PC-3 (cell line): ENCODE measurements around the gene CSMD2. TPM values are rescaled to one million over a fixed set of nuclear protein-coding genes. Genes with fewer than 3 reads are reported as not detected.
"Not testable (repeated sequence)": the region's sequence is repeated elsewhere in the genome, so short reads cannot be mapped to it uniquely, and the experiment has no call there.

Source experiments
- ATAC-seq: fragments of 200-7000 bp; cut with Tn5 transposase; 2 replicates; pipeline ENCODE4 v1.9.1; 2020; ENCODE audit warnings: mild to moderate bottlenecking, moderate library complexity
- BruUV-seq: library from RNA; stranded (reverse); fragments of 400-500 nt; replicated peaks from 2 replicates; lab custom pipeline; 2021; lab: Mats Ljungman, UMichigan
- CTCF ChIA-PET: fragments of 300-600 bp; sonication (Branson Sonifier 250); formaldehyde crosslinking; loops from one replicate; lab custom pipeline; 2022; ENCODE audit warnings: antibody characterized with exemption; lab: Charles Lee
- POLR2A ChIA-PET: fragments of 300-600 bp; sonication (Branson Sonifier 250); formaldehyde crosslinking; loops from one replicate; lab custom pipeline; 2022; ENCODE audit warnings: antibody characterized with exemption; ENCODE audit not compliant: unreplicated experiment; lab: Charles Lee
- DNase-seq: peaks from one replicate; pipeline ENCODE4 v3.0.0-alpha.2; 2015
- H2AFZ ChIP-seq: fragments of 300-600 bp; sonication (generic); 2 replicates; pipeline ENCODE4 v1.6.0; 2016; ENCODE audit warnings: antibody characterized with exemption, low read length
- H3F3A ChIP-seq: fragments of 300-600 bp; sonication (generic); one replicate; pipeline ENCODE4 v1.6.0; 2017; ENCODE audit warnings: antibody characterized with exemption, low read length, control low read depth, mild to moderate bottlenecking; ENCODE audit not compliant: unreplicated experiment
- H3K27ac ChIP-seq: fragments of 300-600 bp; sonication (generic); 2 replicates; pipeline ENCODE4 v1.5.1; 2016; ENCODE audit warnings: mild to moderate bottlenecking, low read length
- H3K27me3 ChIP-seq: fragments of 300-600 bp; sonication (generic); 2 replicates; pipeline ENCODE4 v1.6.1; 2016; ENCODE audit warnings: low read length, mixed read lengths
- H3K36me3 ChIP-seq: fragments of 300-600 bp; sonication (generic); 2 replicates; pipeline ENCODE4 v1.6.1; 2016; ENCODE audit warnings: low read depth, mixed run types, low read length, mixed read lengths
- H3K4me1 ChIP-seq: fragments of 300-600 bp; sonication (generic); 2 replicates; pipeline ENCODE4 v1.5.1; 2016; ENCODE audit warnings: low read length; ENCODE audit not compliant: insufficient read depth
- H3K4me2 ChIP-seq: fragments of 300-600 bp; sonication (generic); 2 replicates; pipeline ENCODE4 v1.6.0; 2016; ENCODE audit warnings: low read length
- H3K4me3 ChIP-seq: fragments of 300-600 bp; sonication (generic); 2 replicates; pipeline ENCODE4 v1.5.1; 2016; ENCODE audit warnings: mild to moderate bottlenecking, low read length, mixed read lengths
- H3K79me2 ChIP-seq: fragments of 300-600 bp; sonication (generic); 2 replicates; pipeline ENCODE4 v1.6.1; 2017; ENCODE audit warnings: low read length, mixed read lengths
- H3K9ac ChIP-seq: fragments of 300-600 bp; sonication (generic); 2 replicates; pipeline ENCODE4 v1.6.0; 2016; ENCODE audit warnings: mild to moderate bottlenecking, low read length
- H3K9me2 ChIP-seq: fragments of 300-600 bp; sonication (generic); replicated peaks from 2 replicates; pipeline ENCODE4 v1.6.1; 2016; ENCODE audit warnings: mixed run types, low read length, mixed read lengths
- H3K9me3 ChIP-seq: fragments of 300-600 bp; sonication (generic); 2 replicates; pipeline ENCODE4 v1.6.1; 2016; ENCODE audit warnings: low read length, mixed read lengths
- H4K20me1 ChIP-seq: fragments of 300-600 bp; sonication (generic); 2 replicates; pipeline ENCODE4 v1.6.1; 2016; ENCODE audit warnings: low read length, mixed read lengths
- CTCF ChIP-seq: fragments of 300-600 bp; sonication (generic); conservative IDR thresholded peaks from 2 replicates; pipeline ENCODE4 v1.5.1; 2017; ENCODE audit warnings: antibody characterized with exemption, low read depth, mild to moderate bottlenecking, low read length
- EZH2 ChIP-seq: fragments of 300-600 bp; sonication (generic); IDR thresholded peaks from one replicate; pipeline ENCODE4 v1.6.1; 2017; ENCODE audit warnings: antibody characterized with exemption, mild to moderate bottlenecking, low read length; ENCODE audit not compliant: unreplicated experiment
- EZH2phosphoT487 ChIP-seq: fragments of 300-600 bp; sonication (generic); IDR thresholded peaks from 2 replicates; pipeline ENCODE4 v1.6.1; 2018; ENCODE audit warnings: mild to moderate bottlenecking, antibody characterized with exemption, low read length, borderline replicate concordance
- intact Hi-C: fragments of 100-400 bp; cut with micrococcal nuclease; formaldehyde crosslinking; loops from 2 replicates; pipeline ENCODE4 v1.9.0; 2023
- total RNA-seq: library from RNA; depleted of rRNA; stranded (reverse); fragments of >200 nt; gene quantifications from 2 replicates; pipeline ENCODE4 v1.2.3, GENCODE V29; 2014

Gene CSMD2
- total RNA-seq, 1 experiment from 2014 or later = not detected

DNA sequence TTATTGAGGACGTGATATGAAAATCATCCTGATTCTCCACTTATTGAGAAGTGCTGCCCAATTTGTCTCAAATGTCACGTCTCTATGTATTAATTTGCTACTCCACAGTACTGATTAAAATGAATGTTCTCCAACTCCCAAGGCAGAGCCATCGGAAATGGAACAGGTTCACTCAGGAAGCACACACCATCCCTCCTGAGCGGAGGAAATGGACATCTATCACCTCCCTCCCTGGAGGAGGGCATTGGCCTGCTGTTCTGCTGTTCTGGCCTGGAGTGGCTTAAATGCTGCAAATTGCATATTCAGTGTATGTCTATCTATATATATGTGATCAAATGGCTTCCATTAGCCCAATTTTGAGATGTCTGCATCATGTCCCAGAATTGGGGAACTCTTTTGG, 140.5 kb downstream of the CSMD2 start:
- Histone ChIP-seq H3K4me1 (no peaks in the 10 kb centered on the region), H3K9me2 (no peaks in the 10 kb centered on the region), H3K36me3 (no peaks in the 10 kb centered on the region), H3K9me3 (no peaks in the 10 kb centered on the region), H3K27ac (no peak overlapping the region), H4K20me1 (no peaks in the 10 kb centered on the region), H3K4me2 (no peak overlapping the region), H3K79me2 (no peaks in the 10 kb centered on the region), H3K27me3 (0 out of 2 replicates have a peak, but pooled peaks cover 7% of the 10 kb centered on the region), H2AFZ (no peak overlapping the region), H3K4me3 (no peak overlapping the region), H3K9ac (no peak overlapping the region), H3F3A (no peaks in the 10 kb centered on the region)
- ATAC-seq (no peak), DNase-seq (no peak)
- intact Hi-C loops = no loop called here
- CTCF ChIA-PET = no interaction called here
- BruUV-seq = no TSS peak
- no peak for TF ChIP-seq CTCF
- no peak for TF ChIP-seq EZH2phosphoT487
- TF ChIP-seq EZH2 = no peak
- POLR2A ChIA-PET = no interaction called here

- no peaks in the 10 kb centered on the region for H3K4me1 ChIP-seq
- POLR2A ChIA-PET = no interaction called here
- intact Hi-C loops = no loop called here
- no peaks in the 10 kb centered on the region for H3K9me2 ChIP-seq
- H3K4me3 ChIP-seq = no peak overlapping the region
- DNase-seq (no peak), ATAC-seq (no peak)
- no peaks in the 10 kb centered on the region for H3K27me3 ChIP-seq
- no peaks in the 10 kb centered on the region for H3K36me3 ChIP-seq
- no peak overlapping the region for H3K4me2 ChIP-seq
- no peak overlapping the region for H3K9ac ChIP-seq
- BruUV-seq = no TSS peak
- H3K79me2 ChIP-seq = no peaks in the 10 kb centered on the region
- no peaks in the 10 kb centered on the region for H3F3A ChIP-seq
- H2AFZ ChIP-seq = no peak overlapping the region
- CTCF ChIA-PET = no interaction called here
- no peaks in the 10 kb centered on the region for H3K9me3 ChIP-seq
- H3K27ac ChIP-seq = no peak overlapping the region
- no peak for TF ChIP-seq CTCF
- no peak for TF ChIP-seq EZH2phosphoT487
- TF ChIP-seq EZH2 = no peak
- H4K20me1 ChIP-seq = no peaks in the 10 kb centered on the region
These were observed 145.1 kb downstream of the CSMD2 start for GRCh38 chr1:34019741-34020552.

- Histone ChIP-seq H3F3A (no peaks in the 10 kb centered on the region), H3K27ac (no peak overlapping the region), H2AFZ (no peak overlapping the region), H4K20me1 (no peaks in the 10 kb centered on the region), H3K79me2 (no peaks in the 10 kb centered on the region), H3K9me2 (no peaks in the 10 kb centered on the region), H3K4me3 (no peak overlapping the region), H3K9me3 (no peaks in the 10 kb centered on the region), H3K36me3 (no peaks in the 10 kb centered on the region), H3K9ac (no peak overlapping the region), H3K4me1 (no peaks in the 10 kb centered on the region), H3K4me2 (no peak overlapping the region), H3K27me3 (no peaks in the 10 kb centered on the region)
- no TSS peak for BruUV-seq
- DNase-seq = no peak
- no peak for ATAC-seq
- ChIA-PET CTCF (no interaction called here), POLR2A (no interaction called here)
- TF ChIP-seq EZH2 (no peak), CTCF (no peak), EZH2phosphoT487 (no peak)
- intact Hi-C loops = no loop called here
These were observed 146.7 kb downstream of the CSMD2 start for GRCh38 chr1:34018285-34018684.

DNA sequence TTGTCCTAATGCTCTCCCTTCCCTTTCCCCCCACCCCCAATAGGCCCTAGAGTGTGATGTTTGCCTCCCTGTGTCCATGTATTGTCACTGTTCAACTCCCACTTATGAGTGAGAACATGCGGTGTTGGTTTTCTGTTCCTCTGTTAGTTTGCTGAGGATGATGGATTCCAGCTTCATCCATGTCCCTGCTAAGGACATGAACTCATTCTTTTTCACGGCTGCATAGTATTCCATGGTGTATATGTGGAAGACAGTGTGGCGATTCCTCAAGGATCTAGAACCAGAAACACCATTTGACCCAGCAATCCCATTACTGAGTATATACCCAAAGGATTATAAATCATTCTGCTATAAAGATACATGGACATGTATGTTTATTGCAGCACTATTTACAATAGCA, 148.7 kb downstream of the CSMD2 start:
- H3K79me2 ChIP-seq, DNase-seq, H3K4me1 ChIP-seq, POLR2A ChIA-PET, CTCF ChIA-PET, BruUV-seq, H4K20me1 ChIP-seq, H3K27me3 ChIP-seq, H3K36me3 ChIP-seq, ATAC-seq, H2AFZ ChIP-seq, H3K9ac ChIP-seq, H3K4me2 ChIP-seq, H3K4me3 ChIP-seq, H3K27ac ChIP-seq, H3F3A ChIP-seq, H3K9me3 ChIP-seq, H3K9me2 ChIP-seq, intact Hi-C loops: not testable (repeated sequence)
